Effector memory CD4-positive, alpha-beta T cell (primary cell): ENCODE data around the gene ANKS1B.
"Not testable (repeated sequence)": the region's sequence is repeated elsewhere in the genome, so short reads cannot be mapped to it uniquely, and the experiment has no call there.

Source experiments
- DNase-seq, 3 donors: peaks; one replicate each; pipeline ENCODE4 v3.0.0-alpha.2; 2020
- H3K27ac ChIP-seq: 2 replicates; pipeline ENCODE4 v1.7.0; 2013; ENCODE audit warnings: mild to moderate bottlenecking, low read length, moderate library complexity; ENCODE audit not compliant: insufficient read depth, poor library complexity, severe bottlenecking
- H3K27me3 ChIP-seq: replicated peaks from 2 replicates; pipeline ENCODE4 v1.7.0; 2013; ENCODE audit warnings: mild to moderate bottlenecking, low read length; ENCODE audit not compliant: insufficient read depth, control insufficient read depth, poor library complexity, severe bottlenecking
- H3K36me3 ChIP-seq: 2 replicates; pipeline ENCODE4 v1.7.0; 2013; ENCODE audit warnings: mild to moderate bottlenecking, low read length, moderate library complexity; ENCODE audit not compliant: control insufficient read depth, insufficient read depth
- H3K4me1 ChIP-seq: 2 replicates; pipeline ENCODE4 v1.7.0; 2013; ENCODE audit warnings: low read length, mild to moderate bottlenecking; ENCODE audit not compliant: control insufficient read depth, insufficient read depth, poor library complexity, severe bottlenecking
- H3K4me3 ChIP-seq: 2 replicates; pipeline ENCODE4 v1.7.0; 2013; ENCODE audit warnings: low read length, low read depth, mild to moderate bottlenecking; ENCODE audit not compliant: insufficient read depth, poor library complexity, severe bottlenecking
- H3K9me3 ChIP-seq: 2 replicates; pipeline ENCODE4 v1.7.0; 2013; ENCODE audit warnings: mild to moderate bottlenecking, low read length, moderate library complexity; ENCODE audit not compliant: control insufficient read depth

Gene ANKS1B

GRCh38 chr12:99260456-99260996 is 724.2 kb downstream of the ANKS1B start:
- H3K4me3 ChIP-seq: no peak overlapping the region
- no peaks in the 10 kb centered on the region for H3K4me1 ChIP-seq
- DNase-seq: no peak

GRCh38 chr12:99259040-99259934 is 725.4 kb downstream of the ANKS1B start:
- Histone ChIP-seq H3K4me3 (no peak overlapping the region), H3K36me3 (no peaks in the 10 kb centered on the region), H3K4me1 (no peaks in the 10 kb centered on the region), H3K9me3 (no peaks in the 10 kb centered on the region), H3K27ac (no peak overlapping the region), H3K27me3 (no peaks in the 10 kb centered on the region)
- DNase-seq: no peak

More at GRCh38 chr12:99260456-99260996, 724.2 kb downstream of the ANKS1B start:
- no peaks in the 10 kb centered on the region for H3K36me3 ChIP-seq
- H3K9me3 ChIP-seq: no peaks in the 10 kb centered on the region
- no peaks in the 10 kb centered on the region for H3K27me3 ChIP-seq
- H3K27ac ChIP-seq: no peak overlapping the region

GRCh38 chr12:99257672-99258071 is 727.1 kb downstream of the ANKS1B start:
- no peak overlapping the region for H3K4me3 ChIP-seq
- DNase-seq: no peak

GRCh38 chr12:99253068-99253467 is 731.7 kb downstream of the ANKS1B start:
- H3K36me3 ChIP-seq: no peaks in the 10 kb centered on the region
- H3K4me3 ChIP-seq: no peak overlapping the region
- no peak overlapping the region for H3K27ac ChIP-seq
- no peaks in the 10 kb centered on the region for H3K27me3 ChIP-seq
- no peak for DNase-seq
- no peaks in the 10 kb centered on the region for H3K9me3 ChIP-seq
- no peaks in the 10 kb centered on the region for H3K4me1 ChIP-seq

More at GRCh38 chr12:99257672-99258071, 727.1 kb downstream of the ANKS1B start:
- no peak overlapping the region for H3K27ac ChIP-seq
- no peaks in the 10 kb centered on the region for H3K9me3 ChIP-seq
- H3K36me3 ChIP-seq: no peaks in the 10 kb centered on the region
- no peaks in the 10 kb centered on the region for H3K4me1 ChIP-seq
- H3K27me3 ChIP-seq: no peaks in the 10 kb centered on the region

GRCh38 chr12:99250091-99250490 is 734.6 kb downstream of the ANKS1B start:
- Histone ChIP-seq H3K4me3 (no peak overlapping the region), H3K27ac (no peak overlapping the region), H3K9me3 (no peaks in the 10 kb centered on the region), H3K4me1 (no peaks in the 10 kb centered on the region), H3K27me3 (no peaks in the 10 kb centered on the region), H3K36me3 (no peaks in the 10 kb centered on the region)
- DNase-seq: no peak

GRCh38 chr12:99249543-99249942 is 735.2 kb downstream of the ANKS1B start:
- Histone ChIP-seq H3K4me1 (no peaks in the 10 kb centered on the region), H3K27ac (no peak overlapping the region), H3K27me3 (no peaks in the 10 kb centered on the region), H3K36me3 (no peaks in the 10 kb centered on the region), H3K4me3 (no peak overlapping the region), H3K9me3 (no peaks in the 10 kb centered on the region)
- no peak for DNase-seq

GRCh38 chr12:99237907-99238538 is 746.7 kb downstream of the ANKS1B start:
- H3K36me3 ChIP-seq, H3K4me3 ChIP-seq, H3K27me3 ChIP-seq, H3K9me3 ChIP-seq, H3K4me1 ChIP-seq, H3K27ac ChIP-seq, DNase-seq: not testable (repeated sequence)

- no peaks in the 10 kb centered on the region for H3K27me3 ChIP-seq
- no peaks in the 10 kb centered on the region for H3K9me3 ChIP-seq
- no peaks in the 10 kb centered on the region for H3K4me1 ChIP-seq
- H3K4me3 ChIP-seq: no peak overlapping the region
- H3K27ac ChIP-seq: no peak overlapping the region
- H3K36me3 ChIP-seq: no peaks in the 10 kb centered on the region
- no peak for DNase-seq
These were observed 749.4 kb downstream of the ANKS1B start for GRCh38 chr12:99235381-99235780.

GRCh38 chr12:99234702-99235101 is 750.0 kb downstream of the ANKS1B start:
- DNase-seq: no peak
- Histone ChIP-seq H3K36me3 (no peaks in the 10 kb centered on the region), H3K27ac (no peak overlapping the region), H3K27me3 (no peaks in the 10 kb centered on the region), H3K4me3 (no peak overlapping the region), H3K9me3 (no peaks in the 10 kb centered on the region), H3K4me1 (no peaks in the 10 kb centered on the region)

GRCh38 chr12:99232324-99232723 is 752.4 kb downstream of the ANKS1B start:
- Histone ChIP-seq H3K36me3 (no peaks in the 10 kb centered on the region), H3K27ac (no peak overlapping the region), H3K4me3 (no peak overlapping the region), H3K27me3 (no peaks in the 10 kb centered on the region), H3K4me1 (no peaks in the 10 kb centered on the region), H3K9me3 (no peaks in the 10 kb centered on the region)
- no peak for DNase-seq
